HepG2 (cell line): ENCODE data around the gene EIF4E1B. TPM values are rescaled to one million over a fixed set of nuclear protein-coding genes. Genes with fewer than 3 reads are reported as not detected.
A peak's percentile ranks its signal among the peaks of the same experiment; 100 is the strongest.

Experiments
- ARID4A ChIP-seq: sonication (generic); formaldehyde crosslinking; IDR thresholded peaks from 2 replicates; pipeline ENCODE4 v1.5.0; 2020; ENCODE audit warnings: mild to moderate bottlenecking, missing genetic modification reagents, borderline replicate concordance
- CENPT ChIP-seq: sonication (generic); formaldehyde crosslinking; IDR thresholded peaks from 2 replicates; pipeline ENCODE4 v1.8.0; 2022; ENCODE audit warnings: low read depth, mild to moderate bottlenecking, moderate library complexity, missing genetic modification reagents
- HOXA5 ChIP-seq: sonication (generic); formaldehyde crosslinking; IDR thresholded peaks from 2 replicates; pipeline ENCODE4 v1.4.0; 2020; ENCODE audit warnings: missing genetic modification reagents
- KLF12 ChIP-seq: sonication (generic); formaldehyde crosslinking; IDR thresholded peaks from 2 replicates; pipeline ENCODE4 v1.4.0; 2020; ENCODE audit warnings: missing genetic modification reagents, borderline replicate concordance
- KLF6 ChIP-seq: IDR thresholded peaks from 2 replicates; pipeline ENCODE4 v1.8.0; 2016; ENCODE audit warnings: missing biosample characterization, missing genetic modification reagents
- RBFOX2 ChIP-seq: fragments of 200-400 bp; formaldehyde crosslinking; IDR thresholded peaks from 2 replicates; pipeline ENCODE4 v1.6.1; 2017; ENCODE audit warnings: low read depth, mild to moderate bottlenecking, low read length
- RXRA ChIP-seq: sonication (generic); formaldehyde crosslinking; IDR thresholded peaks from 2 replicates; pipeline ENCODE4 v1.5.1; 2020; ENCODE audit warnings: missing genetic modification reagents
- SAFB2 ChIP-seq: sonication (generic); formaldehyde crosslinking; IDR thresholded peaks from 2 replicates; pipeline ENCODE4 v1.5.1; 2020; ENCODE audit warnings: missing genetic modification reagents, low read depth, mild to moderate bottlenecking, borderline replicate concordance
- STAG1 ChIP-seq: sonication (generic); formaldehyde crosslinking; IDR thresholded peaks from 2 replicates; pipeline ENCODE4 v1.4.0; 2020; ENCODE audit warnings: missing genetic modification reagents
- TGIF2 ChIP-seq: IDR thresholded peaks from 2 replicates; pipeline ENCODE4 v1.6.1; 2016; ENCODE audit warnings: control low read depth, missing compliant biosample characterization
- UBTF ChIP-seq: sonication (generic); formaldehyde crosslinking; IDR thresholded peaks from 2 replicates; pipeline ENCODE4 v1.4.0; 2020; ENCODE audit warnings: mild to moderate bottlenecking, missing genetic modification reagents
- ZBTB7B ChIP-seq: sonication (generic); formaldehyde crosslinking; IDR thresholded peaks from 2 replicates; pipeline ENCODE4 v1.4.0; 2020; ENCODE audit warnings: missing genetic modification reagents
- ZNF235 ChIP-seq: sonication (generic); formaldehyde crosslinking; IDR thresholded peaks from 2 replicates; pipeline ENCODE4 v1.8.1; 2023; ENCODE audit warnings: mild to moderate bottlenecking, missing genetic modification reagents, borderline replicate concordance
- ZNF441 ChIP-seq: sonication (generic); formaldehyde crosslinking; IDR thresholded peaks from 2 replicates; pipeline ENCODE4 v1.7.0; 2021; ENCODE audit warnings: missing genetic modification reagents, borderline replicate concordance
- ZNF563 ChIP-seq: sonication (generic); formaldehyde crosslinking; IDR thresholded peaks from 2 replicates; pipeline ENCODE4 v1.8.0; 2022; ENCODE audit warnings: mild to moderate bottlenecking, moderate library complexity, missing genetic modification reagents
- ZNF777 ChIP-seq: sonication (generic); formaldehyde crosslinking; IDR thresholded peaks from 2 replicates; pipeline ENCODE4 v1.4.0; 2020; ENCODE audit warnings: missing genetic modification reagents
- ZSCAN21 ChIP-seq: sonication (generic); formaldehyde crosslinking; IDR thresholded peaks from 2 replicates; pipeline ENCODE4 v1.8.0; 2022; ENCODE audit warnings: mild to moderate bottlenecking, missing genetic modification reagents, moderate library complexity, borderline replicate concordance
- polyA plus RNA-seq, 8 experiments: library from polyadenylated mRNA; depleted of rRNA in 3 of 8; stranded (reverse) in 7 of 8; unstranded in 1 of 8; fragments of >200 nt; fragmentation: Illumina TruSeq in 4 of 8; extraction: Trizol in 4 of 8; gene quantifications; 2 replicates each; pipeline versions ENCODE4 v1.2.1 to v1.2.3, GENCODE V29; 2011 to 2016; ENCODE audit warnings: low read depth in 4 of 8, missing spikeins in 1 of 8, mixed read lengths in 1 of 8; ENCODE audit not compliant: insufficient read depth in 1 of 8
- total RNA-seq, 5 experiments: library from RNA; depleted of rRNA; stranded (reverse); fragments of >200 nt; fragmentation: Illumina TruSeq; extraction: Trizol; gene quantifications; 2 replicates each; pipeline ENCODE4 v1.2.3, GENCODE V29; 2016; ENCODE audit warnings: low read depth in 1 of 5
- TF ChIP-seq, protein P1 (sequence below): IDR thresholded peaks from 2 replicates; pipeline ENCODE4 v1.6.1; 2016; ENCODE audit warnings: missing compliant biosample characterization, missing genetic modification reagents, borderline replicate concordance
- TF ChIP-seq, protein P2 (sequence below): sonication (generic); formaldehyde crosslinking; IDR thresholded peaks from 2 replicates; pipeline ENCODE4 v1.8.0; 2022; ENCODE audit warnings: low read depth, missing genetic modification reagents

The EIF4E1B gene
- total and polyA plus RNA-seq, 2 of the 13 experiments (the other 11 are each of a cell fraction or from before 2014, with no cell fraction given) = not detected

DNA sequence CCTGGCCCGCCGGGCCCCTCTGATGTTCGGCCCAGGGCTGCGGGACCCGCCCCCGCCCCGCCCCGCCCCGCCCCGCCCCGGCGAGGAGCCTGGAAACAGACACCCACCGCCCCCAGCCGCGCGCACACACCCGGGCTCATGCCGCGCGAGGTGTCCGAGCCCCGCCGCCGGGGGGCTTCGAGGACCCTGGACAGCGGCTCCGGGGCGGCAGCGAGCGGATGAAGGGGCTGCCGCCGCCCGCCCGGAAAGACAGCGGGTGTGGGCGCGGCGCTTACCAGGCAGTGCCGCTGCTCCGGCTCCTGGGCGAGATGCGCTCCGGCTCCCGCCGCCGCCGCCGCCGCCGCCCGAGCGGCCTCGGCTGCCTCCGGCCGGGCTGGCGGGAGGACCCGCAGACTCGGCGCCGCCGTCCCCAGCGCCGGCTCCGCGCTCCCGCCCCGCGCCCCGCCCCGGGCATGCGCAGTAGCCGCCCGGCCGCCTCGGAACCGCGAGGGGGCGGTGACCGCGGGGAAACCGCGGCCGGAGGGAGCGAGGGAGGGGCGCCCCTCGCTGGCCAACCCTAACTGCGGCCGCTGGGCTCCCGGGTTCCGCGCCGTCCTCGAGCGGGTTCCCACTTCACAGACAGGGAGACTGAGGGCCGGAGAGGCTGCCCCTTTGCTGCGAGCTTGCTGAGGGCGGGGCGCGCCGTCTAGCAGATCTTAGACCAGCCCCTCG lies 20.6 kb upstream of the EIF4E1B start, which contains the start of gene GPRIN1 (continued):
- TF ChIP-seq, protein P1, sequence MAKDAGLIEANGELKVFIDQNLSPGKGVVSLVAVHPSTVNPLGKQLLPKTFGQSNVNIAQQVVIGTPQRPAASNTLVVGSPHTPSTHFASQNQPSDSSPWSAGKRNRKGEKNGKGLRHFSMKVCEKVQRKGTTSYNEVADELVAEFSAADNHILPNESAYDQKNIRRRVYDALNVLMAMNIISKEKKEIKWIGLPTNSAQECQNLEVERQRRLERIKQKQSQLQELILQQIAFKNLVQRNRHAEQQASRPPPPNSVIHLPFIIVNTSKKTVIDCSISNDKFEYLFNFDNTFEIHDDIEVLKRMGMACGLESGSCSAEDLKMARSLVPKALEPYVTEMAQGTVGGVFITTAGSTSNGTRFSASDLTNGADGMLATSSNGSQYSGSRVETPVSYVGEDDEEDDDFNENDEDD (CRISPR knock-in tag) = peak; percentile 67; the same call in 1 of the 2 replicates
- TF ChIP-seq SAFB2 (CRISPR knock-in tag) = no peak
- TF ChIP-seq RXRA (CRISPR knock-in tag) = 0 out of 2 replicates have a peak, but pooled peaks have one; percentile 37
- peak; percentile 47; the same call in 1 of the 2 replicates for TF ChIP-seq STAG1 (CRISPR knock-in tag)
- 0 out of 2 replicates have a peak, but pooled peaks have one; percentile 38 for TF ChIP-seq TGIF2 (CRISPR knock-in tag)
- TF ChIP-seq ZNF777 (CRISPR knock-in tag) = peak; percentile 95
- peak; percentile 36; the same call in 1 of the 2 replicates for TF ChIP-seq UBTF (CRISPR knock-in tag)
- peak; percentile 44; the same call in 1 of the 2 replicates for TF ChIP-seq ARID4A (CRISPR knock-in tag)
- 0 out of 2 replicates have a peak, but pooled peaks have one; percentile 29 for TF ChIP-seq CENPT (CRISPR knock-in tag)
- TF ChIP-seq HOXA5 (CRISPR knock-in tag) = peak; percentile 17; the same call in 1 of the 2 replicates
- TF ChIP-seq ZSCAN21 = no peak
- TF ChIP-seq, protein P2, sequence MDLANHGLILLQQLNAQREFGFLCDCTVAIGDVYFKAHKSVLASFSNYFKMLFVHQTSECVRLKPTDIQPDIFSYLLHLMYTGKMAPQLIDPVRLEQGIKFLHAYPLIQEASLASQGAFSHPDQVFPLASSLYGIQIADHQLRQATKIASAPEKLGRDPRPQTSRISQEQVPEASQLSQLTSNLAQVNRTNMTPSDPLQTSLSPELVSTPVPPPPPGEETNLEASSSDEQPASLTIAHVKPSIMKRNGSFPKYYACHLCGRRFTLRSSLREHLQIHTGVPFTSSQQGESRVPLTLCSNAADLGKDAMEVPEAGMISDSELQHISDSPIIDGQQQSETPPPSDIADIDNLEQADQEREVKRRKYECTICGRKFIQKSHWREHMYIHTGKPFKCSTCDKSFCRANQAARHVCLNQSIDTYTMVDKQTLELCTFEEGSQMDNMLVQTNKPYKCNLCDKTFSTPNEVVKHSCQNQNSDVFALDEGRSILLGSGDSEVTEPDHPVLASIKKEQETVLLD (CRISPR knock-in tag) = 0 out of 2 replicates have a peak, but pooled peaks have one; percentile 40
- 0 out of 2 replicates have a peak, but pooled peaks have one; percentile 16 for TF ChIP-seq KLF12 (CRISPR knock-in tag)
- TF ChIP-seq ZNF441 (CRISPR knock-in tag) = peak; percentile 28; the same call in 1 of the 2 replicates
- TF ChIP-seq KLF6 (CRISPR knock-in tag) = 0 out of 2 replicates have a peak, but pooled peaks have one; percentile 54
- peak; percentile 13; the same call in 1 of the 2 replicates for TF ChIP-seq ZNF235
- TF ChIP-seq RBFOX2 = 0 out of 2 replicates have a peak, but pooled peaks have one; percentile 24
- peak; percentile 36; the same call in 1 of the 2 replicates for TF ChIP-seq ZBTB7B (CRISPR knock-in tag)
- TF ChIP-seq ZNF563 (CRISPR knock-in tag) = peak; percentile 41; the same call in 1 of the 2 replicates
